B cell (primary cell): ENCODE results near the gene ECI1.

Source experiments
- EZH2 ChIP-seq: IDR thresholded peaks from 2 replicates; pipeline ENCODE4 v1.6.1; 2012; ENCODE audit warnings: borderline replicate concordance, low read depth, mild to moderate bottlenecking, moderate library complexity, low read length; ENCODE audit not compliant: insufficient read depth, poor library complexity, severe bottlenecking
- TF ChIP-seq, protein P1 (sequence below): fragments of 200-600 bp; IDR thresholded peaks from one replicate; pipeline ENCODE4 v1.8.0; 2022; ENCODE audit warnings: antibody characterized with exemption, mild to moderate bottlenecking

DNA sequence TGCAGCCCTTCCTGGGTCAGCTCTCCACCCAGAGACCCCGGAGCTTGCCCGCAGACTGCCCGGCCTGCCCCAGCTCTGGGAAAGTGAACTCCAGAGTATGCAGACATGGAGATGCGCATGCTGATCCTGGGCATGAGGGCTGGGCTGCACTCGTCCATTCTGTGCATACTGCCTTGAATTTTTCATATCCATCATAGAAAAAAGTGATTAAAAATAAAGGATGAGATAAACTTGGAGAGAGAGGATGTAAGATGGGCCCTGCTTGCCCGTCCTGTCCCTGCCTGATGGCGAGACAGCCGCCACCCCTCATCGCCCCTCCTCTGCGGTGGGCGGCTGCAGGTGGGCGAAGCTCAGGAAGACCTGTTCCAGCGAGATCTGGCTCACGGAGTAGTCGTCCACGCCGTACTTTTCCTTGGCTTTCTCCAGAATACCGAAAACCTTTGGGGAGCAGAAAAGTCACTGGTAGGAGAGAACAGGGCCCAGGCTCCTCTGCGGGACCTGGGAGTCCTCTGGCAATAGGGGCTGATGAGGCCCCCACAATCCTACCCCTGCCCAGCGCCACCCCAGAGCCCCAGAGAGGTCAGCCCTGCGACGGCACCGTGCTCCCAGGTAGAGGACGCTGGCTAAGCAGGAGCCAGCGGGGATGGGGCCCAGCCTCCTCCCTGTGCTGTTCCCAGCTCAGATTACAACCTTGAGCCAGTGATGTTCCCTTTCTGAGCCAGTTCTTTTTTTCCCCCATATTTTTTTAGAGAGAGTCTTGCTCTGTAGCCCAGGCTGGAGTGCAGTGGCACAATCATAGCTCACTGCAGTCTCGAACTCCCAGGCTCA, 25.2 kb upstream of the ECI1 start:
- no peak for TF ChIP-seq EZH2
- TF ChIP-seq, protein P1, sequence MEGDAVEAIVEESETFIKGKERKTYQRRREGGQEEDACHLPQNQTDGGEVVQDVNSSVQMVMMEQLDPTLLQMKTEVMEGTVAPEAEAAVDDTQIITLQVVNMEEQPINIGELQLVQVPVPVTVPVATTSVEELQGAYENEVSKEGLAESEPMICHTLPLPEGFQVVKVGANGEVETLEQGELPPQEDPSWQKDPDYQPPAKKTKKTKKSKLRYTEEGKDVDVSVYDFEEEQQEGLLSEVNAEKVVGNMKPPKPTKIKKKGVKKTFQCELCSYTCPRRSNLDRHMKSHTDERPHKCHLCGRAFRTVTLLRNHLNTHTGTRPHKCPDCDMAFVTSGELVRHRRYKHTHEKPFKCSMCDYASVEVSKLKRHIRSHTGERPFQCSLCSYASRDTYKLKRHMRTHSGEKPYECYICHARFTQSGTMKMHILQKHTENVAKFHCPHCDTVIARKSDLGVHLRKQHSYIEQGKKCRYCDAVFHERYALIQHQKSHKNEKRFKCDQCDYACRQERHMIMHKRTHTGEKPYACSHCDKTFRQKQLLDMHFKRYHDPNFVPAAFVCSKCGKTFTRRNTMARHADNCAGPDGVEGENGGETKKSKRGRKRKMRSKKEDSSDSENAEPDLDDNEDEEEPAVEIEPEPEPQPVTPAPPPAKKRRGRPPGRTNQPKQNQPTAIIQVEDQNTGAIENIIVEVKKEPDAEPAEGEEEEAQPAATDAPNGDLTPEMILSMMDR: no peak
